Ascending aorta (tissue), 2 donors: ENCODE measurements around the gene STRN3. TPM values are rescaled to one million over a fixed set of nuclear protein-coding genes. Genes with fewer than 3 reads are reported as not detected.

Experiments
- DNase-seq, 2 donors: peaks; one replicate each; pipeline ENCODE4 v3.0.0-alpha.2; 2019; ENCODE audit warnings: low spot score in 2 of 2
- H3K27ac ChIP-seq, 2 donors: fragments of 200-600 bp; sonication (generic); one replicate each; pipeline ENCODE4 v1.5.1; 2016 to 2017; ENCODE audit warnings: mild to moderate bottlenecking in 1 of 2
- H3K27me3 ChIP-seq: fragments of 200-600 bp; sonication (generic); one replicate; pipeline ENCODE4 v1.5.1; 2017
- H3K36me3 ChIP-seq, 2 donors: fragments of 200-600 bp; sonication (generic); one replicate each; pipeline ENCODE4 v1.5.1; 2016
- H3K4me1 ChIP-seq, 2 donors: fragments of 200-600 bp; sonication (generic); one replicate each; pipeline ENCODE4 v1.5.1; 2016 to 2017; ENCODE audit warnings: mild to moderate bottlenecking in 1 of 2
- H3K4me3 ChIP-seq, 2 donors: fragments of 200-600 bp; sonication (generic); one replicate each; pipeline ENCODE4 v1.5.1; 2016 to 2017; ENCODE audit warnings: mild to moderate bottlenecking in 1 of 2
- H3K9me3 ChIP-seq, 2 donors: fragments of 200-600 bp; sonication (generic); one replicate each; pipeline ENCODE4 v1.5.1; 2016
- intact Hi-C: fragments of 100-400 bp; cut with DNase I; formaldehyde crosslinking; loops from one replicate; pipeline ENCODE4 v1.15.1; 2023
- total RNA-seq: library from RNA; depleted of rRNA; stranded (reverse); fragments of >200 nt; gene quantifications from one replicate; pipeline ENCODE4 v1.1.0, GENCODE V29; 2016
- TF ChIP-seq, protein P1 (sequence below), 3 experiments: fragments of 200-600 bp in 2 of 3; fragments of 450-650 bp in 1 of 3; sonication (generic) in 2 of 3; IDR thresholded peaks; one replicate each; pipeline ENCODE4 v1.5.1; 2016 to 2019; ENCODE audit warnings: antibody characterized with exemption in 3 of 3, mild to moderate bottlenecking in 1 of 3, moderate library complexity in 1 of 3

Gene STRN3
- total RNA-seq, 1 donor from 2014 or later: 38.5 TPM

DNA sequence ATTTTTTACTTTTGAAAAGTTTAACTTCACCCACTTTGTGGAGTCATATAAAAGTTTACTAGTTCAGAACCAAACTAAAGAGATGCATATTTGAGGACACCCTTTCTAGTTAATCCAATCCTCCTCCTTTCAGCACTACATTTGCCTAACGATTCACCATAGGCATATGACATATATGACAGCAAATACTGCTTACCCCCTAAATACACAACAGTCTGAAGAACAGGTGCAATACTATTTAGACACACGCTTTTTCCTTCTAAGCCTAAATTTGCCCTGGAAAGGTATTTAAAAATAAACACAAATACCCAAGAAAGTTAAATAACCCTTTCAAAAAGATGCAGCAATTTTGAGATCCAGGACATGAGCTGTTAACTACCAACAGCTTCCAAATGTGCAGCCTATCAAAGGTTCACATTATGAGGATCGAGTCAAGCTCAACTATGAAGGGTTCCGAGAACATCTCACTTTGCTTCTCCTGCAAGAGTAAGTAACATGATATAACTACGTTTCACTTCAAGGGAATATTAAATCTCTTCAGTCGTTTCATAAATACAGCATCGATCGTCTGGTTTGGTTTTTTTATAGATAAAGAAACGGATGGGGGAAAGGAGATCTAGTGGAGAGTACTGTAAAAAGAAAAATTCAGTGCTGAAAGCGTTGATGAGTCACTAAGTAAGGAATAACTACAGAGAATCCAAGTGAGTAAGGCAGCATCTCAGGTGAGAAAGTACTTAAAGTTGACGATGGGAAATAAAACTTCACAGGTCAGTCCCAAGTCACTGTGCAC is 1.4 kb downstream of the STRN3 start:
- TF ChIP-seq, protein P1, sequence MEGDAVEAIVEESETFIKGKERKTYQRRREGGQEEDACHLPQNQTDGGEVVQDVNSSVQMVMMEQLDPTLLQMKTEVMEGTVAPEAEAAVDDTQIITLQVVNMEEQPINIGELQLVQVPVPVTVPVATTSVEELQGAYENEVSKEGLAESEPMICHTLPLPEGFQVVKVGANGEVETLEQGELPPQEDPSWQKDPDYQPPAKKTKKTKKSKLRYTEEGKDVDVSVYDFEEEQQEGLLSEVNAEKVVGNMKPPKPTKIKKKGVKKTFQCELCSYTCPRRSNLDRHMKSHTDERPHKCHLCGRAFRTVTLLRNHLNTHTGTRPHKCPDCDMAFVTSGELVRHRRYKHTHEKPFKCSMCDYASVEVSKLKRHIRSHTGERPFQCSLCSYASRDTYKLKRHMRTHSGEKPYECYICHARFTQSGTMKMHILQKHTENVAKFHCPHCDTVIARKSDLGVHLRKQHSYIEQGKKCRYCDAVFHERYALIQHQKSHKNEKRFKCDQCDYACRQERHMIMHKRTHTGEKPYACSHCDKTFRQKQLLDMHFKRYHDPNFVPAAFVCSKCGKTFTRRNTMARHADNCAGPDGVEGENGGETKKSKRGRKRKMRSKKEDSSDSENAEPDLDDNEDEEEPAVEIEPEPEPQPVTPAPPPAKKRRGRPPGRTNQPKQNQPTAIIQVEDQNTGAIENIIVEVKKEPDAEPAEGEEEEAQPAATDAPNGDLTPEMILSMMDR (IDR thresholded peaks at IDR 0.05): no peak
- peak overlapping the region; percentile 100 for H3K27ac ChIP-seq
- H3K36me3 ChIP-seq: no peaks in the 10 kb centered on the region
- intact Hi-C loops: loop anchor here (2.0 to 5.0 kb wide), 4 partner anchors 58 to 1178 kb away; partner anchors contain the start of genes DTD2, RNU6-7 and RNU6-8
- peak overlapping the region; percentile 98 to 100 for H3K4me3 ChIP-seq
- H3K27me3 ChIP-seq: no peaks in the 10 kb centered on the region
- peaks cover 0 to 14% of the 10 kb centered on the region in 2 donors for H3K4me1 ChIP-seq
- H3K9me3 ChIP-seq: no peaks in the 10 kb centered on the region
- no peak for DNase-seq

DNA sequence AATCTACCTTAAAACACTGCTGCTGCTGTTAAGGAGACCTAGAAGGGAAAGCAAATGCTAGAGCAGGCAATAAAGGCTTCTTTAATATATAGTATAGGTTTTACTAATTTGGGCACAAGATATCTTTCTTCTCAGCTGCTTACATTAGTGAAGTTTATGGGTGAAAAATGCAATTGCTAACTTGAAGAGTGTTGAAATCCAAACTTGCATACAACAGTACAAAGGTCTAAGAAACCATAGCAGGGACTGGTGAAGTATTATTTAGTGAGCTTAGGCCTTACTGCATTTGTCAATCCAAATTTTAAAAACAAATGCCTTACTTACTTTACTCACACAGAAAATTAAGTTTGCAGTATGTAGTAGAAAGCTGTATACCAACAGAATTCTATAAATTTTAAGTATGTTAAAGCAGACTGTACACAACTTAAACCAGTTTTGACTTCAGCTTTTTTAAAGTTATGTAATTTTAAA is 2.1 kb downstream of the STRN3 start:
- Histone ChIP-seq H3K27me3 (no peaks in the 10 kb centered on the region), H3K36me3 (no peaks in the 10 kb centered on the region), H3K27ac (peak overlapping the region in 1 of 2 donors; percentile 100), H3K9me3 (no peaks in the 10 kb centered on the region), H3K4me1 (peaks cover 0 to 14% of the 10 kb centered on the region in 2 donors), H3K4me3 (peak overlapping the region; percentile 98 to 100)
- intact Hi-C loops: loop anchor here (2.0 kb wide), 1 partner anchor 59 kb away; no protein-coding TSS in a partner anchor
- TF ChIP-seq, protein P1 (IDR thresholded peaks at IDR 0.05): no peak
- no peak for DNase-seq

DNA sequence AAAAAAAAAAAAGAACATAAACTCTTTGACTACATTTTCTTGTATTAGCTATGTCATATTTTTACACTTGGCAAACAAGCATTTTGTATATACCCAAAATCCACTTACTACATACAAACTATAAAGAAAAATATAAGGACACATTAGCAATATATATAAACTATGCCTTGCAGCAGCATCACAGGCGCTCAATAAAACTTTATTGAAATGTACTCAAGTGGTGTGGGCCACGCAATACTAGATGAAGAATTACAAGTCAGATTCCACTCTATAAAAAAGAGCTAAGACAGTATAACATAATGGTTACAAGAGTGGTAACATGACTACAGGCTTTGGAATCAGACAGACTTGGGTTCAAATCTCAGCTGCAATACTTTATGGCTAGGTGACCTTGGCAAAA is 3.8 kb downstream of the STRN3 start:
- H3K27ac ChIP-seq: no peak overlapping the region
- no peak overlapping the region for H3K4me3 ChIP-seq
- H3K4me1 ChIP-seq: peaks cover 0 to 16% of the 10 kb centered on the region in 2 donors
- DNase-seq: no peak
- TF ChIP-seq, protein P1 (IDR thresholded peaks at IDR 0.05): no peak
- no peaks in the 10 kb centered on the region for H3K36me3 ChIP-seq
- no peaks in the 10 kb centered on the region for H3K27me3 ChIP-seq
- no peaks in the 10 kb centered on the region for H3K9me3 ChIP-seq
- intact Hi-C loops: no loop called here

DNA sequence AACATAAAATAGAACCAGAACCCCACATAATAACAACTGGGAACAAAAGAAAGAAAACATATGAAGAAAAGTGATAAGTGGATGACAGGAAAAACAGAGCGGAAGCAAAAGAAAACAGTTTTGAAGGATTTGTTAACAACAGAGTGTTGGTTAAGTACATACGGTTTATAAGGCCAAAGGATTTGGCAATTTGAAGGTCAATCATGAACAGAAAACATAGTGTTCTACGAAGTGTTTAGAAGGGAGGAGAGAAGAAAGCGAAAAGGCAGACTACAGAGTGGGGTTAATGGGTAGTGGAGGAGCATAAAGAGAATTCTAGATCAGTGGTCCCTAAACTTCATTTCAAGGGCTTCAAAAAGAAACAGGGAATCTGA is 4.6 kb downstream of the STRN3 start:
- Histone ChIP-seq H3K36me3 (no peaks in the 10 kb centered on the region), H3K27me3 (no peaks in the 10 kb centered on the region), H3K4me3 (no peak overlapping the region), H3K4me1 (peaks cover 0 to 16% of the 10 kb centered on the region in 2 donors), H3K27ac (no peak overlapping the region), H3K9me3 (no peaks in the 10 kb centered on the region)
- intact Hi-C loops: no loop called here
- TF ChIP-seq, protein P1 (IDR thresholded peaks at IDR 0.05): no peak
- no peak for DNase-seq

DNA sequence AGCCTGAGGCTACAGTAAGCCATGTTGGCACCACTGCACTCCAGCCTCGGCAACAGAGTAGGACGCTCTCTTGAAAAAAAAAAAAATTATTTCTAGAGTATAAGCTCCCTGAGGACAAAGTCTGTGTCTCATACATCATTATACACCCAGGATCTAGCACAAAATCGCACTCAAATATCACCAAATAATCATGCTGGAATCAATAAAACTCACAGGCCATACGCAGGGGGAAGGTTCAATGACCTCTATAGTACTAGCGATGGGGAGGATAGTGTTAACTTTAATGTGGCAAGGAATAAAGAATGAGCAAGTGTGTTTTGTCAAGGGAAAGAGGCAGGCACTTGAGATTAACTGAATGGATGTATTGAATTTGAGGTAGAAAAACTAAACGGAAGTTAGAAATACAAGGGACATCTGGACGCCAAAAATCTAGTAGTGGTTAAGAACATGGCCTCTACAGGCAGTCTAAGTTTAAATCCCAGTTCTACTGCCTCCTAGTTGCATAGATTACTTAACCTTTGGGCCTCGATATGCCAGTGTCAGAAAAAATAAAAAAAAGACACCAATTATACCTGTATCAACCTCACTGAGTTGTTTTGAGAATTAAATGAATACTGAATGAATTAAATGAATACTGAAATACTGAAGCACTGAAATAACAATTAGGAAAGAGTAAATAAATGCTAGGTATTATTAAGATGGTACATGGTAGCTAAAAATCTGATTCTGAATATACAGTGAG is 5.2 kb downstream of the STRN3 start:
- intact Hi-C loops: no loop called here
- Histone ChIP-seq H3K9me3 (no peaks in the 10 kb centered on the region), H3K4me1 (peaks cover 0 to 16% of the 10 kb centered on the region in 2 donors), H3K27me3 (no peaks in the 10 kb centered on the region), H3K27ac (no peak overlapping the region), H3K4me3 (no peak overlapping the region), H3K36me3 (no peaks in the 10 kb centered on the region)
- no peak for DNase-seq
- TF ChIP-seq, protein P1 (IDR thresholded peaks at IDR 0.05): no peak
